H1 (cell line): Measurements from ENCODE around the gene C19orf67. TPM values are rescaled to one million over a fixed set of nuclear protein-coding genes. Genes with fewer than 3 reads are reported as not detected.

ENCODE experiments used
- CTCF ChIA-PET: fragments of 300-600 bp; sonication (Branson Sonifier 250); formaldehyde crosslinking; loops from one replicate; lab custom pipeline; 2021; ENCODE audit not compliant: partially characterized antibody; lab: Charles Lee
- POLR2A ChIA-PET: fragments of 300-600 bp; sonication (Branson Sonifier 250); formaldehyde crosslinking; loops from one replicate; lab custom pipeline; 2021; ENCODE audit warnings: inconsistent platforms; ENCODE audit not compliant: partially characterized antibody; lab: Charles Lee
- DNase-seq, 2 experiments: peaks; one replicate each; pipeline versions ENCODE4 v3.0.0 to v3.0.0-alpha.2; 2010 to 2022; ENCODE audit warnings: low spot score in 2 of 2, low read depth in 1 of 2, mixed read lengths in 1 of 2
- FAIRE-seq: peaks from 2 replicates; lab custom pipeline; 2011; peaks lifted over from hg19 to GRCh38; lab: Jason Lieb, UNC
- H2AFZ ChIP-seq: 2 replicates; pipeline ENCODE4 v1.8.1; 2012; ENCODE audit warnings: low read length, inconsistent platforms
- H2AK5ac ChIP-seq: 2 replicates; pipeline ENCODE4 v1.6.1; 2013; ENCODE audit warnings: low read depth, low read length
- H2BK120ac ChIP-seq: replicated peaks from 2 replicates; pipeline ENCODE3; 2013; ENCODE audit warnings: low read depth, low read length, inconsistent platforms
- H2BK12ac ChIP-seq: 2 replicates; pipeline ENCODE4 v1.6.1; 2013; ENCODE audit warnings: low read depth, low read length
- H2BK15ac ChIP-seq: 2 replicates; pipeline ENCODE4 v1.6.1; 2013; ENCODE audit warnings: low read length
- H2BK20ac ChIP-seq: 2 replicates; pipeline ENCODE4 v1.6.1; 2013; ENCODE audit warnings: low read length
- H2BK5ac ChIP-seq: 2 replicates; pipeline ENCODE4 v1.6.1; 2013; ENCODE audit warnings: low read depth, low read length
- H3K14ac ChIP-seq: 2 replicates; pipeline ENCODE4 v1.6.1; 2013; ENCODE audit warnings: inconsistent platforms; ENCODE audit not compliant: insufficient read length
- H3K18ac ChIP-seq: 2 replicates; pipeline ENCODE4 v1.6.1; 2013; ENCODE audit warnings: low read length; ENCODE audit errors: extremely low read depth
- H3K23ac ChIP-seq: 2 replicates; pipeline ENCODE4 v1.6.1; 2013; ENCODE audit warnings: inconsistent platforms; ENCODE audit not compliant: insufficient read length
- H3K23me2 ChIP-seq: 2 replicates; pipeline ENCODE4 v1.6.1; 2013; ENCODE audit warnings: low read depth, low read length
- H3K27ac ChIP-seq: 2 replicates; pipeline ENCODE4 v1.6.1; 2011; ENCODE audit warnings: low read depth, low read length, inconsistent platforms
- H3K27me3 ChIP-seq, 4 experiments: replicated peaks in 1 of 4; 1 replicate in 1 of 4; 2 replicates in 3 of 4; pipeline versions ENCODE4 v1.6.1 to v1.8.1; 2011 to 2013; ENCODE audit warnings: low read length in 3 of 4, mild to moderate bottlenecking in 3 of 4, inconsistent platforms in 2 of 4, mixed read lengths in 2 of 4, moderate library complexity in 1 of 4; ENCODE audit not compliant: control insufficient read depth in 3 of 4, insufficient read depth in 3 of 4; ENCODE audit errors: extremely low read depth in 1 of 4
- H3K36me3 ChIP-seq, 4 experiments: 2 replicates each; pipeline versions ENCODE4 v1.6.1 to v1.8.1; 2011 to 2013; ENCODE audit warnings: mild to moderate bottlenecking in 4 of 4, low read length in 3 of 4, moderate library complexity in 2 of 4, control low read depth in 1 of 4, inconsistent platforms in 1 of 4; ENCODE audit not compliant: insufficient read depth in 4 of 4, control insufficient read depth in 2 of 4
- H3K4ac ChIP-seq: replicated peaks from 2 replicates; pipeline ENCODE3; 2013; ENCODE audit warnings: low read length, low read depth, mixed read lengths, inconsistent platforms; ENCODE audit not compliant: insufficient read length
- H3K4me1 ChIP-seq, 4 experiments: replicated peaks in 1 of 4; 1 replicate in 1 of 4; 2 replicates in 3 of 4; pipeline versions ENCODE4 v1.6.1 to v1.8.1; 2011 to 2013; ENCODE audit warnings: low read length in 3 of 4, inconsistent platforms in 2 of 4, mixed read lengths in 1 of 4; ENCODE audit not compliant: insufficient read depth in 4 of 4, control insufficient read depth in 3 of 4
- H3K4me2 ChIP-seq, 2 experiments: 2 replicates each; pipeline versions ENCODE4 v1.6.1 to v1.8.1; 2011 to 2013; ENCODE audit warnings: low read depth in 2 of 2, low read length in 2 of 2, control low read depth in 1 of 2, inconsistent platforms in 1 of 2, mild to moderate bottlenecking in 1 of 2; ENCODE audit not compliant: insufficient read depth in 1 of 2
- H3K4me3 ChIP-seq, 4 experiments: fragments of 200-600, 300-600 bp in 1 of 4; sonication (generic), shearing (Covaris generic), sonication (Bioruptor Twin) in 1 of 4; 2 replicates each; pipeline versions ENCODE4 v1.5.1 to v1.8.1; 2011 to 2016; ENCODE audit warnings: low read length in 4 of 4, low read depth in 3 of 4, control low read depth in 2 of 4, inconsistent platforms in 2 of 4, mild to moderate bottlenecking in 2 of 4, mixed read lengths in 1 of 4, moderate library complexity in 1 of 4; ENCODE audit not compliant: insufficient read depth in 2 of 4; ENCODE audit errors: extremely low read depth in 1 of 4
- H3K56ac ChIP-seq: replicated peaks from 2 replicates; pipeline ENCODE3; 2013; ENCODE audit warnings: low read depth, mild to moderate bottlenecking, mixed read lengths, low read length, inconsistent platforms; ENCODE audit not compliant: insufficient read length
- H3K79me1 ChIP-seq: 2 replicates; pipeline ENCODE4 v1.6.1; 2013; ENCODE audit warnings: low read depth, low read length, control low read depth
- H3K79me2 ChIP-seq, 2 experiments: 2 replicates each; pipeline versions ENCODE4 v1.6.1 to v1.8.1; 2012 to 2013; ENCODE audit warnings: low read length in 2 of 2, mild to moderate bottlenecking in 2 of 2, inconsistent platforms in 1 of 2; ENCODE audit not compliant: insufficient read depth in 2 of 2, control insufficient read depth in 1 of 2
- H3K9ac ChIP-seq, 4 experiments: replicated peaks in 1 of 4; 1 replicate in 1 of 4; 2 replicates in 3 of 4; pipeline versions ENCODE4 v1.6.1 to v1.8.1; 2011 to 2013; ENCODE audit warnings: low read depth in 3 of 4, low read length in 3 of 4, control low read depth in 2 of 4, mild to moderate bottlenecking in 2 of 4, moderate library complexity in 2 of 4, inconsistent platforms in 1 of 4; ENCODE audit errors: extremely low read depth in 1 of 4
- H3K9me3 ChIP-seq, 2 experiments: 2 replicates each; pipeline versions ENCODE4 v1.6.1 to v1.8.1; 2012 to 2013; ENCODE audit warnings: mild to moderate bottlenecking in 2 of 2, moderate library complexity in 2 of 2, control low read depth in 1 of 2, inconsistent platforms in 1 of 2, low read depth in 1 of 2, low read length in 1 of 2, mixed read lengths in 1 of 2; ENCODE audit not compliant: insufficient read depth in 2 of 2
- H4K20me1 ChIP-seq, 2 experiments: replicated peaks in 1 of 2; 2 replicates each; pipeline versions ENCODE3 to v1.8.1; 2011 to 2013; ENCODE audit warnings: inconsistent platforms in 2 of 2, low read length in 2 of 2, mild to moderate bottlenecking in 1 of 2; ENCODE audit not compliant: insufficient read depth in 2 of 2, control insufficient read depth in 1 of 2
- H4K5ac ChIP-seq: 2 replicates; pipeline ENCODE4 v1.6.1; 2013; ENCODE audit warnings: low read length, low read depth, mixed read lengths, inconsistent platforms; ENCODE audit not compliant: insufficient read length
- H4K8ac ChIP-seq: 2 replicates; pipeline ENCODE4 v1.8.0; 2013; ENCODE audit warnings: mild to moderate bottlenecking, moderate library complexity, low read length, inconsistent platforms; ENCODE audit not compliant: insufficient read depth; ENCODE audit errors: extremely low read depth
- H4K91ac ChIP-seq: replicated peaks from 2 replicates; pipeline ENCODE3; 2013; ENCODE audit warnings: low read length, mixed read lengths, inconsistent platforms; ENCODE audit not compliant: insufficient read length
- EZH2 ChIP-seq: fragments of 200-600 bp; sonication (generic); IDR thresholded peaks from 2 replicates; pipeline ENCODE4 v1.7.1; 2012; ENCODE audit warnings: low read depth, mild to moderate bottlenecking, moderate library complexity, low read length, inconsistent platforms; ENCODE audit not compliant: severe bottlenecking
- JUN ChIP-seq: IDR thresholded peaks from 2 replicates; pipeline ENCODE4 v1.6.1; 2011; ENCODE audit warnings: low read depth, mild to moderate bottlenecking, improper control_type of control experiment, low read length
- KDM4A ChIP-seq: IDR thresholded peaks from one replicate; pipeline ENCODE4 v1.7.1; 2012; ENCODE audit warnings: low read depth, mild to moderate bottlenecking, moderate library complexity, low read length, inconsistent platforms; ENCODE audit not compliant: severe bottlenecking
- NANOG ChIP-seq: IDR thresholded peaks from 2 replicates; pipeline ENCODE4 v1.6.1; 2011; ENCODE audit warnings: low read length, low read depth, mild to moderate bottlenecking, inconsistent platforms; ENCODE audit not compliant: insufficient read depth, poor library complexity, severe bottlenecking
- RNF2 ChIP-seq: fragments of 200-900, 300-1000 bp; sonication (generic); IDR thresholded peaks from 2 replicates; pipeline ENCODE4 v1.7.1; 2016; ENCODE audit warnings: borderline replicate concordance, low read depth, mild to moderate bottlenecking, antibody characterized with exemption, low read length; ENCODE audit not compliant: poor library complexity, severe bottlenecking; ENCODE audit errors: missing control alignments
- SAP30 ChIP-seq: fragments of 300-600 bp; sonication (generic); IDR thresholded peaks from 2 replicates; pipeline ENCODE4 v1.7.1; 2012; ENCODE audit warnings: low read length, moderate library complexity, mild to moderate bottlenecking, inconsistent platforms; ENCODE audit not compliant: insufficient read depth, insufficient replicate concordance
- SIN3A ChIP-seq, 2 experiments: IDR thresholded peaks in 1 of 2; conservative IDR thresholded peaks in 1 of 2; 2 replicates each; pipeline ENCODE4 v1.6.1; 2011 to 2012; ENCODE audit warnings: low read length in 2 of 2, improper control_type of control experiment in 1 of 2, low read depth in 1 of 2, mild to moderate bottlenecking in 1 of 2
- SIRT6 ChIP-seq: IDR thresholded peaks from one replicate; pipeline ENCODE4 v1.7.1; 2012; ENCODE audit warnings: low read length, inconsistent platforms
- SUZ12 ChIP-seq: fragments of 200-600 bp; sonication (generic); IDR thresholded peaks from 2 replicates; pipeline ENCODE4 v1.6.1; 2012; ENCODE audit warnings: mild to moderate bottlenecking, inconsistent platforms, low read length, moderate library complexity, mixed read lengths
- WGBS, 2 experiments: shearing (Covaris generic) in 1 of 2; methylation state at CpG; one replicate each; pipeline versions ENCODE4 v1.1.6 to v1.1.7; 2013 to 2015; ENCODE audit warnings: low lambda C conversion rate in 2 of 2, mixed read lengths in 2 of 2, inconsistent platforms in 1 of 2, low coverage in 1 of 2, missing lambda C conversion rate in 1 of 2; ENCODE audit not compliant: insufficient replicate concordance in 2 of 2, insufficient coverage in 1 of 2, insufficient read length in 1 of 2; ENCODE audit errors: extremely low coverage in 1 of 2, missing lambda C conversion rate in 1 of 2; 5-methylcytosine and 5-hydroxymethylcytosine counted together
- polyA plus RNA-seq, 7 experiments: library from polyadenylated mRNA; depleted of rRNA in 3 of 7; stranded (reverse) in 5 of 7; unstranded in 2 of 7; fragments of >200 nt in 5 of 7; fragments of 200-250 nt in 2 of 7; gene quantifications; 1 replicate in 5 of 7; 2 replicates in 1 of 7; 4 replicates in 1 of 7; pipeline versions ENCODE4 v1.2.1 to v1.2.3, GENCODE V29; 2011 to 2013; ENCODE audit warnings: missing spikeins in 2 of 7, mixed read lengths in 2 of 7
- total RNA-seq: library from RNA; stranded (reverse); fragmentation: NEBNext Ultra II Directional; extraction: Animal tissue kit (Norgen Biotek cat#: 25700); gene quantifications from 2 replicates; pipeline ENCODE4 v1.2.1, GENCODE V29; 2021

The C19orf67 gene
- total and polyA plus RNA-seq, 2 of the 8 experiments (the other 6 are each of a cell fraction or from before 2014, with no cell fraction given) = 0.12 TPM; not detected in 1

DNA sequence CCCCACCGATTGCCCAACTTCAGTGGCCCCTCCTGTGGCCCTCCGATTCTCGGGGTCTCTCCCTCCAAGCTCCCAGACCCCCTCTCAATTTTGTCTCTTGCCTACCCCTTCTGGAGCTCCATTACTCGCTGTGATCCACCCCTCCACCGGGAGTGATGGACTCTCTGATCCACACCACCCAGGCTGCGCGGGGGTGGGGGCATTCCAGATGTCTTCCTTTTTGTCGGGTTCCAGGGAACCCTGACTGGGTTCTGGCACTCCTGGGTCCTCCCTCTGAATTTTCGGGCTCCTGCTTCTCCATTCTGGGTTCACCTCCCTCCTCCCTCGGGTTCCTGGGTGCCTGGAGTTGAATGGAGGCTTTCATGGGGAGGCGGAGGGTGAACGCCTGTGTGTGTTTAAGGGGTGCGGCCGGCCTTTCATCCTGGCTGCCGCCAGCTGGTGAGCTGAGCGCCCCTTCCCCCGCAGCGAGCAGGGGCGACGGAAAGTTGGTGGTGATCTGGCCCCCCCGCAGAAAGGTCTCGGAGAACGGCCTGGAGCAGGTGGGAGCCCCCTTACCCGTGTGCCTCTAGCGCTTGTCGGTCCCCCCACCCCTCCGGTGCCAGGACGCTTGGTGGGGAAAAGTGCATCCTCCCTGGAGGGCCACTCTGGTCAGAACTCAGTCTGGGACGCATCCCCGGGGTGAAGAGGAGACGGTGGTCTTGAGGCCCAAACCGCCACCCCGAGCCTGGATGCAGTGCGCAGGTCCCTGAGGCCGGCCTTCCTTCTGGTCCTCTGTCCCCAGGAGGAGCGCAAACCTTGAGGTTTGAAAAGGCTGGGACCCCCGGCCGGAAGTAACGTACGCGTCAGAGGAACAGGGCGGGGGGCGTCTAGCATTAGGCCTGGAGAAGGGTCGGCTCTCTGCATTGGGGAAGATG is 11.4 kb downstream of the C19orf67 start:
- H3K4me2 ChIP-seq = peak overlapping the region; percentile 57 to 98
- no peak overlapping the region for H3K23ac ChIP-seq
- H4K20me1 ChIP-seq = peaks cover 0 to 2% of the 10 kb centered on the region in 2 experiments
- peak overlapping the region; percentile 64; the same call in 1 of the 2 replicates for H2AFZ ChIP-seq
- H2BK12ac ChIP-seq = no peak overlapping the region
- H3K23me2 ChIP-seq = peaks cover 18% of the 10 kb centered on the region; the same call in 1 of the 2 replicates
- H3K9me3 ChIP-seq = no peaks in the 10 kb centered on the region; a peak in 1 of 4 replicates
- H2BK5ac ChIP-seq = no peak overlapping the region
- H3K79me1 ChIP-seq = no peaks in the 10 kb centered on the region
- no peak overlapping the region for H2BK20ac ChIP-seq
- FAIRE-seq (no peak), DNase-seq (peak in 1 of 2 experiments; percentile 64)
- no peak overlapping the region for H2BK120ac ChIP-seq
- H4K8ac ChIP-seq = peak overlapping the region; percentile 62
- H2AK5ac ChIP-seq = no peak overlapping the region
- no peak overlapping the region for H3K27ac ChIP-seq
- H4K5ac ChIP-seq = no peak overlapping the region
- H3K4ac ChIP-seq = no peak overlapping the region
- peak overlapping the region; percentile 32; the same call in 1 of the 2 replicates for H3K18ac ChIP-seq
- H3K56ac ChIP-seq = no peak overlapping the region
- H3K4me3 ChIP-seq = peak overlapping the region; percentile 42 to 66 (median 50)
- H3K36me3 ChIP-seq = no peaks in the 10 kb centered on the region
- peaks cover 0 to 15% (median 9%) of the 10 kb centered on the region in 4 experiments; a peak in 5 of 7 replicates for H3K4me1 ChIP-seq
- ChIA-PET CTCF (interaction anchor here (0.6 to 7.0 kb wide), 23 partner anchors 8 to 216 kb away, joined by 3 to 103 read pairs (median 4); partner anchors contain the start of genes C19orf67, NANOS3 and PALM3), POLR2A (interaction anchor here (0.7 to 2.6 kb wide), 5 partner anchors 18 to 193 kb away, joined by 3 to 10 read pairs (median 3); partner anchors contain the start of gene IL27RA)
- H2BK15ac ChIP-seq = no peak overlapping the region
- H3K14ac ChIP-seq = no peak overlapping the region
- H3K27me3 ChIP-seq = peaks cover 17 to 40% (median 32%) of the 10 kb centered on the region in 4 experiments
- no peak overlapping the region; a peak in 2 of 7 replicates for H3K9ac ChIP-seq
- H4K91ac ChIP-seq = no peak overlapping the region
- no peaks in the 10 kb centered on the region for H3K79me2 ChIP-seq
- WGBS, 2 experiments = 16% methylated on average over 38 of the region's 44 CpGs; no CpG with 5 or more reads in 1 of the 2 experiments
- peak; percentile 64 for TF ChIP-seq EZH2
- TF ChIP-seq SUZ12 = 0 out of 2 replicates have a peak, but pooled peaks have one; percentile 59
- TF ChIP-seq JUN = no peak
- TF ChIP-seq KDM4A = peak; percentile 17
- TF ChIP-seq NANOG = no peak
- TF ChIP-seq RNF2 = no peak
- TF ChIP-seq SIRT6 = no peak
- no peak for TF ChIP-seq SAP30
- no peak for TF ChIP-seq SIN3A (conservative IDR thresholded peaks at IDR 0.05 in 1 of 2, IDR thresholded peaks at IDR 0.05 in 1 of 2; ENCODE audit: low read depth in 1 of 2, low read length in 2 of 2)
